Neural cell (in vitro differentiated cells): ENCODE measurements around the gene PLD2. TPM values are rescaled to one million over a fixed set of nuclear protein-coding genes. Genes with fewer than 3 reads are reported as not detected.

Experiments
- H2AFZ ChIP-seq: fragments of 200-600, 300-800 bp; sonication (generic), shearing (Covaris generic); 2 replicates; pipeline ENCODE4 v1.6.0; 2014; ENCODE audit warnings: low read depth, mild to moderate bottlenecking, antibody characterized with exemption, low read length, moderate library complexity
- H3F3A ChIP-seq: fragments of 200-600 bp; shearing (Covaris generic); 2 replicates; pipeline ENCODE4 v1.6.1; 2016; ENCODE audit warnings: mild to moderate bottlenecking, moderate library complexity, mixed read lengths, antibody characterized with exemption, low read length; ENCODE audit not compliant: insufficient read depth, poor library complexity, severe bottlenecking
- H3K27ac ChIP-seq: fragments of 200-600, 300-800 bp; sonication (generic), shearing (Covaris generic); 2 replicates; pipeline ENCODE4 v1.5.1; 2014; ENCODE audit warnings: mild to moderate bottlenecking, low read length, moderate library complexity
- H3K27me3 ChIP-seq: fragments of 300-800, 200-600 bp; sonication (generic), shearing (Covaris generic); 2 replicates; pipeline ENCODE4 v1.6.0; 2014; ENCODE audit warnings: mild to moderate bottlenecking, low read depth, low read length, moderate library complexity; ENCODE audit not compliant: insufficient read depth
- H3K36me3 ChIP-seq: fragments of 300-800, 200-600 bp; sonication (generic), shearing (Covaris generic); 2 replicates; pipeline ENCODE4 v1.5.1; 2014; ENCODE audit warnings: mild to moderate bottlenecking, antibody characterized with exemption, low read length, moderate library complexity; ENCODE audit not compliant: insufficient read depth
- H3K4me2 ChIP-seq: fragments of 300-800, 200-600 bp; sonication (generic), shearing (Covaris generic); 2 replicates; pipeline ENCODE4 v1.6.0; 2014; ENCODE audit warnings: mild to moderate bottlenecking, low read length
- H3K4me3 ChIP-seq: fragments of 300-800, 200-600 bp; sonication (generic), shearing (Covaris generic); 2 replicates; pipeline ENCODE4 v1.5.1; 2014; ENCODE audit warnings: mild to moderate bottlenecking, low read length, moderate library complexity
- H3K79me2 ChIP-seq: fragments of 200-600 bp; shearing (Covaris generic); replicated peaks from 2 replicates; pipeline ENCODE4 v1.6.0; 2014; ENCODE audit warnings: mild to moderate bottlenecking, low read length, moderate library complexity; ENCODE audit not compliant: insufficient read depth
- H3K9ac ChIP-seq: fragments of 300-800, 200-600 bp; sonication (generic), shearing (Covaris generic); 2 replicates; pipeline ENCODE4 v1.6.1; 2016; ENCODE audit warnings: mild to moderate bottlenecking, low read length, mixed read lengths
- H3K9me2 ChIP-seq: fragments of 200-600 bp; shearing (Covaris generic); 2 replicates; pipeline ENCODE4 v1.6.1; 2016; ENCODE audit warnings: mild to moderate bottlenecking, low read length, mixed read lengths; ENCODE audit not compliant: insufficient read depth
- H3K9me3 ChIP-seq: fragments of 200-600, 300-800 bp; sonication (generic), shearing (Covaris generic); 2 replicates; pipeline ENCODE4 v1.6.1; 2016; ENCODE audit warnings: mild to moderate bottlenecking, mixed run types, low read length, moderate library complexity, mixed read lengths
- H4K20me1 ChIP-seq: fragments of 200-600 bp; shearing (Covaris generic); 2 replicates; pipeline ENCODE4 v1.6.1; 2016; ENCODE audit warnings: mild to moderate bottlenecking, mixed run types; ENCODE audit not compliant: insufficient read depth
- CTCF ChIP-seq: fragments of 450-650 bp; IDR thresholded peaks from 2 replicates; pipeline ENCODE4 v1.5.1; 2014; ENCODE audit warnings: antibody characterized with exemption, mild to moderate bottlenecking, moderate library complexity; ENCODE audit not compliant: poor library complexity, severe bottlenecking
- EP300 ChIP-seq: fragments of 450-650 bp; conservative IDR thresholded peaks from 2 replicates; pipeline ENCODE4 v1.6.1; 2014; ENCODE audit warnings: antibody characterized with exemption, mild to moderate bottlenecking, moderate library complexity; ENCODE audit not compliant: poor library complexity, severe bottlenecking
- EZH2 ChIP-seq: fragments of 200-600, 300-800 bp; shearing (Covaris generic), sonication (generic); IDR thresholded peaks from 2 replicates; pipeline ENCODE4 v1.6.1; 2014; ENCODE audit warnings: antibody characterized with exemption, low read length, borderline replicate concordance, mild to moderate bottlenecking; ENCODE audit not compliant: insufficient read depth, poor library complexity, severe bottlenecking
- MXI1 ChIP-seq: fragments of 450-650 bp; conservative IDR thresholded peaks from 2 replicates; pipeline ENCODE4 v1.6.1; 2014; ENCODE audit warnings: antibody characterized with exemption, mild to moderate bottlenecking; ENCODE audit not compliant: poor library complexity, severe bottlenecking
- POLR2AphosphoS5 ChIP-seq: IDR thresholded peaks from 2 replicates; pipeline ENCODE4 v1.6.1; 2012
- RAD21 ChIP-seq: fragments of 450-650 bp; conservative IDR thresholded peaks from 2 replicates; pipeline ENCODE4 v1.6.1; 2014; ENCODE audit warnings: antibody characterized with exemption, mild to moderate bottlenecking, moderate library complexity
- REST ChIP-seq: IDR thresholded peaks from 2 replicates; pipeline ENCODE4 v1.6.1; 2012; ENCODE audit warnings: borderline replicate concordance
- SMC3 ChIP-seq: fragments of 450-650 bp; conservative IDR thresholded peaks from 2 replicates; pipeline ENCODE4 v1.6.1; 2014; ENCODE audit warnings: antibody characterized with exemption, mild to moderate bottlenecking, moderate library complexity; ENCODE audit not compliant: poor library complexity
- TAF1 ChIP-seq: IDR thresholded peaks from 2 replicates; pipeline ENCODE4 v1.6.1; 2012; ENCODE audit warnings: low read depth
- polyA plus RNA-seq: library from polyadenylated mRNA; depleted of rRNA; stranded (reverse); fragments of >200 nt; gene quantifications from 2 replicates; pipeline ENCODE4 v1.2.3, GENCODE V29; 2014

Gene PLD2
- polyA plus RNA-seq, 1 donor from 2014 or later: 2.0 TPM

- Histone ChIP-seq H3K4me3 (no peak overlapping the region), H3K36me3 (no peaks in the 10 kb centered on the region), H3F3A (no peaks in the 10 kb centered on the region), H3K4me2 (no peak overlapping the region), H3K27me3 (peaks cover 1% of the 10 kb centered on the region), H3K9me2 (no peaks in the 10 kb centered on the region), H2AFZ (no peak overlapping the region), H4K20me1 (no peaks in the 10 kb centered on the region), H3K27ac (no peak overlapping the region), H3K9ac (no peak overlapping the region), H3K79me2 (no peaks in the 10 kb centered on the region), H3K9me3 (no peaks in the 10 kb centered on the region)
- no peak for TF ChIP-seq POLR2AphosphoS5
- no peak for TF ChIP-seq EP300
- TF ChIP-seq CTCF: no peak
- TF ChIP-seq EZH2: no peak
These were observed 5.7 kb downstream of the PLD2 start for GRCh38 chr17:4812690-4813089.

- H3F3A ChIP-seq: no peaks in the 10 kb centered on the region
- H3K27ac ChIP-seq: no peak overlapping the region
- no peaks in the 10 kb centered on the region for H3K9me3 ChIP-seq
- H3K4me2 ChIP-seq: no peak overlapping the region
- H3K27me3 ChIP-seq: no peaks in the 10 kb centered on the region
- TF ChIP-seq POLR2AphosphoS5 (no peak), TAF1 (no peak), SMC3 (no peak), CTCF (no peak), EP300 (no peak), REST (no peak), MXI1 (no peak), RAD21 (no peak), EZH2 (no peak)
- no peaks in the 10 kb centered on the region for H3K79me2 ChIP-seq
- no peaks in the 10 kb centered on the region for H4K20me1 ChIP-seq
- H3K36me3 ChIP-seq: no peaks in the 10 kb centered on the region
- H3K4me3 ChIP-seq: no peak overlapping the region
- no peak overlapping the region for H3K9ac ChIP-seq
- H3K9me2 ChIP-seq: no peaks in the 10 kb centered on the region
- no peak overlapping the region for H2AFZ ChIP-seq
These were observed 8.2 kb downstream of the PLD2 start for GRCh38 chr17:4815043-4815675.
